K562 (cell line): Measurements from ENCODE around the gene HYAL1. TPM values are rescaled to one million over a fixed set of nuclear protein-coding genes. Genes with fewer than 3 reads are reported as not detected.

ENCODE experiments used
- ATAC-seq: fragments of 200-7000 bp; cut with Tn5 transposase; 3 replicates; pipeline ENCODE4 v1.9.1; 2020; ENCODE audit warnings: moderate library complexity
- BruUV-seq: library from RNA; stranded (reverse); fragments of 400-500 nt; replicated peaks from 2 replicates; lab custom pipeline; 2021; lab: Mats Ljungman, UMichigan
- CTCF ChIA-PET: fragments of 300-600 bp; formaldehyde crosslinking; extraction: SDS; loops from one replicate; lab custom pipeline; 2021; ENCODE audit warnings: low intra/inter-chr PET ratio; lab: Yijun Ruan, JAX
- POLR2A ChIA-PET: fragments of 300-600, 350-650 bp; sonication (Branson Sonifier 250); formaldehyde crosslinking; extraction: SDS; loops from one replicate; lab custom pipeline; 2021; ENCODE audit warnings: antibody characterized with exemption, inconsistent platforms; lab: Yijun Ruan, JAX
- DNase-seq, 4 experiments: peaks; one replicate each; pipeline versions ENCODE4 v3.0.0 to v3.0.0-alpha.2; 2011 to 2018; ENCODE audit warnings: low spot score in 3 of 4, mixed read lengths in 3 of 4; ENCODE audit errors: extremely low read depth in 1 of 4
- FAIRE-seq: peaks from 2 replicates; lab custom pipeline; 2011; peaks lifted over from hg19 to GRCh38; lab: Jason Lieb, UNC
- H2AFZ ChIP-seq: 2 replicates; pipeline ENCODE4 v1.6.0; 2011; ENCODE audit warnings: low read depth, low read length, control low read depth, inconsistent platforms
- H3K27ac ChIP-seq: fragments of 200-600 bp; 3 replicates; pipeline ENCODE4 v1.8.0; 2011; ENCODE audit warnings: low read depth, mild to moderate bottlenecking, control low read depth, inconsistent platforms, low read length, moderate library complexity, mixed read lengths; ENCODE audit errors: extremely low read depth
- H3K27me3 ChIP-seq, 2 experiments: fragments of 300-600 bp in 1 of 2; 2 replicates in 1 of 2; 3 replicates in 1 of 2; pipeline versions ENCODE4 v1.6.0 to v1.8.0; 2011; ENCODE audit warnings: inconsistent platforms in 2 of 2, low read length in 2 of 2, mild to moderate bottlenecking in 1 of 2, mixed read lengths in 1 of 2, moderate library complexity in 1 of 2; ENCODE audit not compliant: control insufficient read depth in 2 of 2, insufficient read depth in 2 of 2
- H3K36me3 ChIP-seq: fragments of 300-600 bp; 3 replicates; pipeline ENCODE4 v1.8.0; 2011; ENCODE audit warnings: mild to moderate bottlenecking, low read length, inconsistent platforms; ENCODE audit not compliant: control insufficient read depth, insufficient read depth
- H3K4me1 ChIP-seq, 2 experiments: fragments of 200-600 bp in 1 of 2; replicated peaks in 1 of 2; 2 replicates in 1 of 2; 3 replicates in 1 of 2; pipeline versions ENCODE4 v1.5.1 to v1.8.0; 2011; ENCODE audit warnings: inconsistent platforms in 2 of 2, low read length in 2 of 2, mild to moderate bottlenecking in 1 of 2, mixed read lengths in 1 of 2, moderate library complexity in 1 of 2; ENCODE audit not compliant: control insufficient read depth in 2 of 2, insufficient read depth in 2 of 2
- H3K4me2 ChIP-seq: 2 replicates; pipeline ENCODE4 v1.6.1; 2011; ENCODE audit warnings: low read length, control low read depth, inconsistent platforms, mixed read lengths; ENCODE audit not compliant: insufficient read depth
- H3K4me3 ChIP-seq: fragments of 200-600 bp; sonication (generic), shearing (Covaris generic); 2 replicates; pipeline ENCODE4 v1.5.1; 2016; ENCODE audit warnings: control low read depth, inconsistent platforms
- H3K79me2 ChIP-seq: fragments of 200-600 bp; 3 replicates; pipeline ENCODE4 v1.8.0; 2011; ENCODE audit warnings: low read length, inconsistent platforms; ENCODE audit not compliant: control insufficient read depth, insufficient read depth
- H3K9ac ChIP-seq, 2 experiments: 2 replicates each; pipeline versions ENCODE4 v1.6.0 to v1.6.1; 2011; ENCODE audit warnings: low read depth in 2 of 2, low read length in 2 of 2, control low read depth in 1 of 2, inconsistent platforms in 1 of 2, mild to moderate bottlenecking in 1 of 2, mixed read lengths in 1 of 2; ENCODE audit not compliant: insufficient read depth in 1 of 2
- H3K9me1 ChIP-seq: one replicate; pipeline ENCODE4 v1.6.0; 2011; ENCODE audit warnings: inconsistent platforms, mild to moderate bottlenecking, low read length, moderate library complexity; ENCODE audit not compliant: control insufficient read depth, insufficient read depth
- H3K9me3 ChIP-seq: replicated peaks from 2 replicates; pipeline ENCODE4 v1.5.1; 2011; ENCODE audit warnings: low read depth, low read length, inconsistent platforms; ENCODE audit not compliant: control insufficient read depth, insufficient read depth
- H4K20me1 ChIP-seq: replicated peaks from 2 replicates; pipeline ENCODE4 v1.6.1; 2011; ENCODE audit warnings: low read length, inconsistent platforms, mixed read lengths; ENCODE audit not compliant: control insufficient read depth, insufficient read depth
- ATF7 ChIP-seq: fragments of 450-650 bp; IDR thresholded peaks from 2 replicates; pipeline ENCODE4 v1.7.1; 2014; ENCODE audit warnings: mild to moderate bottlenecking, moderate library complexity
- BRF1 ChIP-seq: IDR thresholded peaks from 3 replicates; pipeline ENCODE4 v1.6.1; 2011; ENCODE audit warnings: borderline replicate concordance, mild to moderate bottlenecking; ENCODE audit not compliant: insufficient read length; ENCODE audit errors: extremely low read depth
- CHD1 ChIP-seq: fragments of 200-600 bp; sonication (generic); IDR thresholded peaks from one replicate; pipeline ENCODE4 v1.6.1; 2012; ENCODE audit warnings: mild to moderate bottlenecking, moderate library complexity, low read length, inconsistent platforms
- CREB3L1 ChIP-seq: fragments of 450-650 bp; IDR thresholded peaks from 2 replicates; pipeline ENCODE4 v1.6.1; 2014; ENCODE audit warnings: low read depth, mild to moderate bottlenecking, moderate library complexity, borderline replicate concordance
- CTBP1 ChIP-seq: fragments of 450-650 bp; IDR thresholded peaks from 2 replicates; pipeline ENCODE4 v1.6.1; 2016; ENCODE audit warnings: borderline replicate concordance
- E2F6 ChIP-seq, 2 experiments: IDR thresholded peaks; 2 replicates each; pipeline ENCODE4 v1.6.1; 2011; ENCODE audit warnings: borderline replicate concordance in 1 of 2, control low read depth in 1 of 2, low read depth in 1 of 2, low read length in 1 of 2, mild to moderate bottlenecking in 1 of 2, mixed read lengths in 1 of 2, moderate library complexity in 1 of 2; ENCODE audit not compliant: insufficient read depth in 1 of 2, insufficient read length in 1 of 2, poor library complexity in 1 of 2, severe bottlenecking in 1 of 2; ENCODE audit errors: extremely low read depth in 1 of 2
- FOXK1 ChIP-seq: sonication (generic); formaldehyde crosslinking; IDR thresholded peaks from 2 replicates; pipeline ENCODE4 v1.8.0; 2022; ENCODE audit warnings: missing genetic modification reagents, mild to moderate bottlenecking, borderline replicate concordance
- FOXP4 ChIP-seq: sonication (generic); formaldehyde crosslinking; IDR thresholded peaks from 2 replicates; pipeline ENCODE4 v1.8.0; 2022; ENCODE audit warnings: mild to moderate bottlenecking, missing genetic modification reagents, borderline replicate concordance
- KDM5B ChIP-seq: fragments of 200-600 bp; sonication (generic); IDR thresholded peaks from 2 replicates; pipeline ENCODE4 v1.6.1; 2012; ENCODE audit warnings: low read depth, mild to moderate bottlenecking, moderate library complexity, low read length, control low read depth, inconsistent platforms; ENCODE audit not compliant: insufficient replicate concordance
- SIRT6 ChIP-seq: IDR thresholded peaks from one replicate; pipeline ENCODE4 v1.6.1; 2012; ENCODE audit warnings: low read depth, mild to moderate bottlenecking, control low read depth, inconsistent platforms, low read length, moderate library complexity
- ZFX ChIP-seq: sonication (generic); formaldehyde crosslinking; IDR thresholded peaks from 2 replicates; pipeline ENCODE4 v1.8.0; 2022; ENCODE audit warnings: mild to moderate bottlenecking, missing genetic modification reagents, moderate library complexity
- ZNF224 ChIP-seq: sonication (generic); formaldehyde crosslinking; IDR thresholded peaks from 2 replicates; pipeline ENCODE4 v1.8.0; 2022; ENCODE audit warnings: mild to moderate bottlenecking, missing genetic modification reagents
- ZNF277 ChIP-seq: fragments of 250-450 bp; sonication (Bioruptor Pico); IDR thresholded peaks from 2 replicates; pipeline ENCODE4 v1.8.0; 2022; ENCODE audit warnings: inconsistent platforms, mild to moderate bottlenecking, moderate library complexity, borderline replicate concordance
- WGBS: fragments of 100-300 bp; shearing (Covaris generic); methylation state at CpG from one replicate; pipeline ENCODE4 v1.1.6; 2016; ENCODE audit warnings: low coverage, mixed read lengths; ENCODE audit not compliant: insufficient coverage; ENCODE audit errors: missing lambda C conversion rate; 5-methylcytosine and 5-hydroxymethylcytosine counted together
- in situ Hi-C: fragments of 300-500 bp; cut with MboI; formaldehyde crosslinking; loops from 4 replicates; pipeline ENCODE4 v1.15.0; 2018; ENCODE audit warnings: inconsistent platforms, mixed read lengths
- intact Hi-C: fragments of 100-400 bp; cut with micrococcal nuclease; formaldehyde crosslinking; loops from 2 replicates; pipeline ENCODE4 v1.14.2; 2022
- polyA plus RNA-seq, 8 experiments: library from polyadenylated mRNA; depleted of rRNA in 4 of 8; stranded (reverse) in 5 of 8; unstranded in 3 of 8; fragments of >200 nt; fragmentation: Nextera tagmentation in 2 of 8; fragmentation: Illumina TruSeq in 1 of 8; extraction: Ambion mirVana in 2 of 8; extraction: Trizol in 1 of 8; gene quantifications; 2 replicates each; pipeline versions ENCODE4 v1.2.1 to v1.2.3, GENCODE V29; 2011 to 2014; ENCODE audit warnings: inconsistent platforms in 1 of 8, missing spikeins in 1 of 8
- total RNA-seq, 7 experiments: library from RNA; depleted of rRNA in 6 of 7; stranded (reverse); fragments of >200 nt in 6 of 7; fragmentation: Illumina TruSeq in 2 of 7; extraction: Trizol in 2 of 7; gene quantifications; 2 replicates each; pipeline versions ENCODE4 v1.2.1 to v1.2.3, GENCODE V29; 2011 to 2021; ENCODE audit warnings: low replicate concordance in 1 of 7

Gene HYAL1
- total and polyA plus RNA-seq, 9 of the 15 experiments (the other 6 are each of a cell fraction or from before 2014, with no cell fraction given) = 1.4 to 8.5 (median 4.7) TPM

GRCh38 chr3:50340448-50341329 is 37.3 kb upstream of the HYAL1 start, which contains the start of gene RASSF1:
Gene RASSF1 (minus strand): TSS chr3:50340836. CDS start chr3:50340805, 31 bp downstream.
- peak; percentile 56 for ATAC-seq
- TF ChIP-seq KDM5B = peak; percentile 59
- TF ChIP-seq ATF7 = 0 out of 2 replicates have a peak, but pooled peaks have one; percentile 9
- TF ChIP-seq SIRT6 = no peak
- peak; percentile 14; the same call in 1 of the 2 replicates for TF ChIP-seq CTBP1
- TF ChIP-seq BRF1 = no peak
- peak; percentile 48 to 49 for TF ChIP-seq E2F6 (IDR thresholded peaks at IDR 0.05; ENCODE audit: borderline replicate concordance in 1 of 2, extremely low read depth in 1 of 2, insufficient read depth in 1 of 2, insufficient read length in 1 of 2, low read depth in 1 of 2, low read length in 1 of 2, poor library complexity in 1 of 2, severe bottlenecking in 1 of 2)
- TF ChIP-seq ZFX (CRISPR knock-in tag) = peak; percentile 88
- 0 out of 2 replicates have a peak, but pooled peaks have one; percentile 27 for TF ChIP-seq CREB3L1
- peak; percentile 73 for TF ChIP-seq CHD1
- TF ChIP-seq FOXP4 = no peak
- no peak for TF ChIP-seq ZNF277 (CRISPR knock-in tag)
- TF ChIP-seq ZNF224 (CRISPR knock-in tag) = no peak
- no peak for TF ChIP-seq FOXK1

More at GRCh38 chr3:50340448-50341329, 37.3 kb upstream of the HYAL1 start, which contains the start of gene RASSF1:
- Histone ChIP-seq H2AFZ (peak within 1 kb of the TSS; percentile 63; the same call in 1 of the 2 replicates), H3K27ac (peak within 1 kb of the TSS; percentile 99), H3K4me2 (peak within 1 kb of the TSS; percentile 72), H3K4me3 (peak within 1 kb of the TSS; percentile 96), H3K9ac (peak within 1 kb of the TSS; percentile 95 to 98), H3K4me1 (peaks cover 27 to 59% of the 10 kb centered on the region in 2 experiments; a peak in 4 of 5 replicates), H3K79me2 (peaks cover 50% of the 10 kb centered on the region), H4K20me1 (no peaks in the 10 kb centered on the region), H3K9me3 (no peaks in the 10 kb centered on the region), H3K27me3 (no peaks in the 10 kb centered on the region), H3K9me1 (peaks cover 3% of the 10 kb centered on the region), H3K36me3 (peaks cover 10% of the 10 kb centered on the region; the same call in 2 of the 3 replicates)
- CTCF ChIA-PET = no interaction called here
- in situ Hi-C loops = no loop called here
- intact Hi-C loops = no loop called here
- DNase-seq (peak; percentile 56 to 77 (median 62)), FAIRE-seq (no peak)
- WGBS = 41% methylated on average over 34 of the region's 85 CpGs
- POLR2A ChIA-PET = interaction anchor here (0.5 to 1.5 kb wide), 3 partner anchors 10 to 242 kb away, joined by 3 to 5 read pairs (median 4); partner anchors contain the start of genes CYB561D2, NPRL2 and TUSC2
- TSS peak; percentile 20 for BruUV-seq
